Measurements from ENCODE around the gene TARP.

GRCh38 chr7:38315410-38315809 is 42.0 kb upstream of the TARP start:
- no peak for TF ChIP-seq POLR2AphosphoS5 (IDR thresholded peaks at IDR 0.05; ENCODE audit: low read depth, low read length)
- no peak for TF ChIP-seq YY1 (IDR thresholded peaks at IDR 0.05; ENCODE audit: low read depth)
- TF ChIP-seq EZH2phosphoT487 (IDR thresholded peaks at IDR 0.05; ENCODE audit: borderline replicate concordance, low read depth): no peak
- no peak for TF ChIP-seq CTCF (IDR thresholded peaks at IDR 0.05)
- no peak for TF ChIP-seq REST (IDR thresholded peaks at IDR 0.05; ENCODE audit: low read depth, low read length)
- no peak for TF ChIP-seq ZBTB33 (IDR thresholded peaks at IDR 0.05; ENCODE audit: borderline replicate concordance, low read depth)
- TF ChIP-seq EP300 (IDR thresholded peaks at IDR 0.05; ENCODE audit: borderline replicate concordance in 1 of 2, low read depth in 1 of 2, low read length in 1 of 2): no peak
- no peak for TF ChIP-seq USF1 (IDR thresholded peaks at IDR 0.05; ENCODE audit: borderline replicate concordance, low read depth)
- TF ChIP-seq NRF1 (IDR thresholded peaks at IDR 0.05; ENCODE audit: low read depth, low read length): no peak
- no peak for TF ChIP-seq RFX5 (IDR thresholded peaks at IDR 0.05; ENCODE audit: low read length)
- no peak for TF ChIP-seq GABPA (IDR thresholded peaks at IDR 0.05; ENCODE audit: low read depth)
- no peak for TF ChIP-seq RAD21 (IDR thresholded peaks at IDR 0.05; ENCODE audit: low read length)
